Upper lobe of left lung (tissue), 4 donors: ENCODE measurements around the gene FAM3A.

Experiments
- EP300 ChIP-seq, 4 donors: sonication (generic); formaldehyde crosslinking; IDR thresholded peaks; one replicate each; pipeline ENCODE4 v1.5.1; 2017; ENCODE audit warnings: antibody characterized with exemption in 4 of 4, control low read depth in 2 of 4
- POLR2A ChIP-seq, 4 donors: fragments of 450-650 bp; IDR thresholded peaks; one replicate each; pipeline ENCODE4 v1.5.1; 2016 to 2017; ENCODE audit warnings: antibody characterized with exemption in 4 of 4, mild to moderate bottlenecking in 2 of 4
- POLR2AphosphoS5 ChIP-seq, 2 donors: sonication (generic); formaldehyde crosslinking; IDR thresholded peaks; one replicate each; pipeline ENCODE4 v1.5.1; 2017; ENCODE audit warnings: antibody characterized with exemption in 2 of 2
- TF ChIP-seq, protein P1 (sequence below), 6 experiments: fragments of 450-650 bp in 4 of 6; fragments of 200-600 bp in 2 of 6; sonication (generic) in 2 of 6; IDR thresholded peaks; one replicate each; pipeline ENCODE4 v1.5.1; 2016 to 2019; ENCODE audit warnings: antibody characterized with exemption in 6 of 6

DNA sequence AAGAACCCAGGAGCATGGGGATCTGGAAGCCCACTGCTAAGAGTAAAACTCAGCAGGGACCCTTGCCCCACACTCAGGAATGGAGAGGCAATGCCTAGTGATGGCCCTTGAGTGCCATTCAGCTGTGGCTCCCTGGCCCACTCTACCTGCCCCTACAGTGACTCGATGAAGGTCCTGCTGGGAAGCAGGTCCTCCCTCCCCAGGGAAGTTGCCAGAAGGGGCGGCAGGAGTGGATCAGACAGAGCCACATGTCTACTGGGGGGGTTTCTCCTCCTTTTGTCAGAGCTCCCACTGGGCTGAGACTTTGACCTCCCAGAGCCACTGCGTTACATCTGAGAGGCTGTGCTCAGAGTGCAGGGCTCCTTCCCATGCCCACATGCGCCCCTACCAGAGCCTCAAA lies 26.9 kb downstream of the FAM3A start:
- TF ChIP-seq, protein P1, sequence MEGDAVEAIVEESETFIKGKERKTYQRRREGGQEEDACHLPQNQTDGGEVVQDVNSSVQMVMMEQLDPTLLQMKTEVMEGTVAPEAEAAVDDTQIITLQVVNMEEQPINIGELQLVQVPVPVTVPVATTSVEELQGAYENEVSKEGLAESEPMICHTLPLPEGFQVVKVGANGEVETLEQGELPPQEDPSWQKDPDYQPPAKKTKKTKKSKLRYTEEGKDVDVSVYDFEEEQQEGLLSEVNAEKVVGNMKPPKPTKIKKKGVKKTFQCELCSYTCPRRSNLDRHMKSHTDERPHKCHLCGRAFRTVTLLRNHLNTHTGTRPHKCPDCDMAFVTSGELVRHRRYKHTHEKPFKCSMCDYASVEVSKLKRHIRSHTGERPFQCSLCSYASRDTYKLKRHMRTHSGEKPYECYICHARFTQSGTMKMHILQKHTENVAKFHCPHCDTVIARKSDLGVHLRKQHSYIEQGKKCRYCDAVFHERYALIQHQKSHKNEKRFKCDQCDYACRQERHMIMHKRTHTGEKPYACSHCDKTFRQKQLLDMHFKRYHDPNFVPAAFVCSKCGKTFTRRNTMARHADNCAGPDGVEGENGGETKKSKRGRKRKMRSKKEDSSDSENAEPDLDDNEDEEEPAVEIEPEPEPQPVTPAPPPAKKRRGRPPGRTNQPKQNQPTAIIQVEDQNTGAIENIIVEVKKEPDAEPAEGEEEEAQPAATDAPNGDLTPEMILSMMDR (IDR thresholded peaks at IDR 0.05), result no peak
- TF ChIP-seq EP300 (IDR thresholded peaks at IDR 0.05) (no peak), POLR2A (IDR thresholded peaks at IDR 0.05) (no peak), POLR2AphosphoS5 (IDR thresholded peaks at IDR 0.05) (no peak)
